Neutrophil (primary cell): ENCODE measurements around the gene CCBE1.

Source experiments
- H3K27ac ChIP-seq: fragments of 200-600 bp; sonication (generic); 2 replicates; pipeline ENCODE4 v1.5.1; 2016; ENCODE audit warnings: mild to moderate bottlenecking, moderate library complexity
- H3K27me3 ChIP-seq: fragments of 200-600 bp; sonication (generic); 2 replicates; pipeline ENCODE4 v1.6.0; 2016; ENCODE audit warnings: mild to moderate bottlenecking
- H3K36me3 ChIP-seq: fragments of 200-600 bp; sonication (generic); 2 replicates; pipeline ENCODE4 v1.5.1; 2017
- H3K4me1 ChIP-seq, 2 experiments: fragments of 200-600 bp in 1 of 2; sonication (generic) in 1 of 2; 1 replicate in 1 of 2; 2 replicates in 1 of 2; pipeline versions ENCODE4 v1.5.1 to v1.6.1; 2013 to 2016; ENCODE audit warnings: low read depth in 1 of 2, low read length in 1 of 2, mild to moderate bottlenecking in 1 of 2, moderate library complexity in 1 of 2; ENCODE audit not compliant: control insufficient read depth in 1 of 2, insufficient read depth in 1 of 2
- H3K4me3 ChIP-seq, 2 experiments: fragments of 200-600 bp in 1 of 2; sonication (generic) in 1 of 2; 1 replicate in 1 of 2; 2 replicates in 1 of 2; pipeline ENCODE4 v1.5.1; 2013 to 2016; ENCODE audit warnings: low read depth in 1 of 2, low read length in 1 of 2, mild to moderate bottlenecking in 1 of 2, moderate library complexity in 1 of 2
- H3K9me3 ChIP-seq: fragments of 200-600 bp; sonication (generic); 2 replicates; pipeline ENCODE4 v1.5.1; 2016
- TF ChIP-seq, protein P1 (sequence below): fragments of 200-600 bp; sonication (generic); IDR thresholded peaks from 2 replicates; pipeline ENCODE4 v1.5.1; 2016; ENCODE audit warnings: antibody characterized with exemption

The CCBE1 gene

DNA sequence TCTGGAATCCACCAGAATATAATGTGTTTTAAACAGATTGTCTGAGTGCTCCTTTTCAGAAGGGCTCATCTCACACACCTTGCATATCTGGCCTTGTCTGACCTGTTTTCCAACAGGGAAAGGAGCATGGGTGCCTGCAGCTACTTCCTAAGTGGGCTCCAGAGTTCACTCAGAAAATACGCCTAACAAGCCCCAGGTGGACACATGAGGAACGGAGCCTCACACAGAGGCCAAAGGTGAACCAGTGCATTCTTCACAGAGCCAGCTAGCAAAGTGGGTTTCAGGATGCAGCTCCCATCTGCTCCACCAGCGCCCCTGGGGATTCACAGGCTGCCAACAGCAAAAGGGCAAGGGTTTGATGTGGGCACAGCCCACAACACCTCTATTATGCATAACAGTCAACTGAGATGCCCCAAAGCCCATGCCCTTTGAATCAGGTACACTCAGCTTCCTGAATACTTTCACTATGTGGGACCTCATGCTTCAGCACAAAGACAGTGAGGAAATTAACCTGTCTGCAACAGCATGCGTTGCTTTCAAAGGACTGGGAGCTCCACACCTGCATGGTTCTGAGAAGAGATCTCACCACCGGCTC is 86.6 kb downstream of the CCBE1 start:
- Histone ChIP-seq H3K36me3 (no peaks in the 10 kb centered on the region), H3K4me1 (no peaks in the 10 kb centered on the region), H3K9me3 (no peaks in the 10 kb centered on the region), H3K27me3 (no peaks in the 10 kb centered on the region), H3K27ac (no peak overlapping the region), H3K4me3 (no peak overlapping the region)
- TF ChIP-seq, protein P1, sequence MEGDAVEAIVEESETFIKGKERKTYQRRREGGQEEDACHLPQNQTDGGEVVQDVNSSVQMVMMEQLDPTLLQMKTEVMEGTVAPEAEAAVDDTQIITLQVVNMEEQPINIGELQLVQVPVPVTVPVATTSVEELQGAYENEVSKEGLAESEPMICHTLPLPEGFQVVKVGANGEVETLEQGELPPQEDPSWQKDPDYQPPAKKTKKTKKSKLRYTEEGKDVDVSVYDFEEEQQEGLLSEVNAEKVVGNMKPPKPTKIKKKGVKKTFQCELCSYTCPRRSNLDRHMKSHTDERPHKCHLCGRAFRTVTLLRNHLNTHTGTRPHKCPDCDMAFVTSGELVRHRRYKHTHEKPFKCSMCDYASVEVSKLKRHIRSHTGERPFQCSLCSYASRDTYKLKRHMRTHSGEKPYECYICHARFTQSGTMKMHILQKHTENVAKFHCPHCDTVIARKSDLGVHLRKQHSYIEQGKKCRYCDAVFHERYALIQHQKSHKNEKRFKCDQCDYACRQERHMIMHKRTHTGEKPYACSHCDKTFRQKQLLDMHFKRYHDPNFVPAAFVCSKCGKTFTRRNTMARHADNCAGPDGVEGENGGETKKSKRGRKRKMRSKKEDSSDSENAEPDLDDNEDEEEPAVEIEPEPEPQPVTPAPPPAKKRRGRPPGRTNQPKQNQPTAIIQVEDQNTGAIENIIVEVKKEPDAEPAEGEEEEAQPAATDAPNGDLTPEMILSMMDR = no peak

DNA sequence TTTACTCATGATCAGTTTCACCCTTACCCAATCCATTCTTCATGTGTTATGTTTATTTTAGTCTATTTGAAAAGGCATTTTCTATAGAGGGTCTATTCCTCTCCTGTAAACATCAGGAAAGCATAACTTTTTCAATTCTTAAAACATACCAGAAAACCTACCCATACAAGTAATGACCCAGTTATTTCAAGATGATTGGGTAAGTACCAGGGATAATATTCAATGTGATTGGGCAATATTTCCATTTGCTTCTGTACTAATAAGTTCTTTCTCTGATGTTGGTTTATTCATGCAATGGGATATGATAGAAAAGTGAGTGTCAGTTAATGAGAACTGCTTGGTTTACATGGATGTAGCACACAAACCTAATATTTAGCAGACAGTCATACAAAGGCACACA is 87.6 kb downstream of the CCBE1 start:
- no peak overlapping the region for H3K4me3 ChIP-seq
- no peaks in the 10 kb centered on the region for H3K4me1 ChIP-seq
- TF ChIP-seq, protein P1 = no peak
- H3K9me3 ChIP-seq = no peaks in the 10 kb centered on the region
- no peak overlapping the region for H3K27ac ChIP-seq
- no peaks in the 10 kb centered on the region for H3K36me3 ChIP-seq
- H3K27me3 ChIP-seq = no peaks in the 10 kb centered on the region

DNA sequence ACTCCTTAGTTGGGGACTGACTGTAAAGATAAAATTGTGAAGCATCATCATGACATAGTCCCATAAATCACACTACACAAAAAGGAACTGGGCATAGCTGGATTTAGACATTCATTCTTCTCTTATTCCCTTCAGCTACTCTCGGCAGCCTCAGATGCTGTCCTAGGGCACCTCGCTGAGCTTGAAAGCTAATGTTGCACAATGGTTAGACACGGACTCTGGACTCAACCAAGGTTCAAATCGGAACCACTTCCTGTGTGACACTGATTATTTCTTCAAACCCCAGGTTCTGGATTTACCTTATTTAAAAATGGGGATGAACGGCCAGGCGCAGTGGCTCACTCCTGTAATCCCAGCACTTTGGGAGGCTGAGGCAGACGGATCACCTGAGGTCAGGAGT is 89.8 kb downstream of the CCBE1 start:
- no peaks in the 10 kb centered on the region for H3K36me3 ChIP-seq
- H3K27ac ChIP-seq = no peak overlapping the region
- no peaks in the 10 kb centered on the region for H3K27me3 ChIP-seq
- TF ChIP-seq, protein P1 = no peak
- no peaks in the 10 kb centered on the region for H3K4me1 ChIP-seq
- no peaks in the 10 kb centered on the region for H3K9me3 ChIP-seq
- no peak overlapping the region for H3K4me3 ChIP-seq

DNA sequence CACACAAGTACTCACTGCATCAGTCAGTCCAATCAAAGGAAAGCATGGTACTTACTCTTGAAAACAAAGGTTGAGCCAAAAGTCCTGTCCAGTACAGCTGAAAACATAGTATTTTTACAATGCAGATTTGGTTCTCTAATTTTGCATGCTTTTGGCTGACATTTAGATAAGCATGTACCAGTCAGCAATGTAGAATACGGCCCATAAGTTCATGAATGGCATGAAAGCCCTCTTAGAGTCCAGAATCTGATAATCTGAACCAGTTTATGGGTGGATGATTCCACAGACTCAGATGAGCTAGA is 90.2 kb downstream of the CCBE1 start:
- no peaks in the 10 kb centered on the region for H3K9me3 ChIP-seq
- H3K36me3 ChIP-seq = no peaks in the 10 kb centered on the region
- no peak overlapping the region for H3K27ac ChIP-seq
- no peak overlapping the region for H3K4me3 ChIP-seq
- H3K4me1 ChIP-seq = no peaks in the 10 kb centered on the region
- no peaks in the 10 kb centered on the region for H3K27me3 ChIP-seq
- TF ChIP-seq, protein P1 = no peak

DNA sequence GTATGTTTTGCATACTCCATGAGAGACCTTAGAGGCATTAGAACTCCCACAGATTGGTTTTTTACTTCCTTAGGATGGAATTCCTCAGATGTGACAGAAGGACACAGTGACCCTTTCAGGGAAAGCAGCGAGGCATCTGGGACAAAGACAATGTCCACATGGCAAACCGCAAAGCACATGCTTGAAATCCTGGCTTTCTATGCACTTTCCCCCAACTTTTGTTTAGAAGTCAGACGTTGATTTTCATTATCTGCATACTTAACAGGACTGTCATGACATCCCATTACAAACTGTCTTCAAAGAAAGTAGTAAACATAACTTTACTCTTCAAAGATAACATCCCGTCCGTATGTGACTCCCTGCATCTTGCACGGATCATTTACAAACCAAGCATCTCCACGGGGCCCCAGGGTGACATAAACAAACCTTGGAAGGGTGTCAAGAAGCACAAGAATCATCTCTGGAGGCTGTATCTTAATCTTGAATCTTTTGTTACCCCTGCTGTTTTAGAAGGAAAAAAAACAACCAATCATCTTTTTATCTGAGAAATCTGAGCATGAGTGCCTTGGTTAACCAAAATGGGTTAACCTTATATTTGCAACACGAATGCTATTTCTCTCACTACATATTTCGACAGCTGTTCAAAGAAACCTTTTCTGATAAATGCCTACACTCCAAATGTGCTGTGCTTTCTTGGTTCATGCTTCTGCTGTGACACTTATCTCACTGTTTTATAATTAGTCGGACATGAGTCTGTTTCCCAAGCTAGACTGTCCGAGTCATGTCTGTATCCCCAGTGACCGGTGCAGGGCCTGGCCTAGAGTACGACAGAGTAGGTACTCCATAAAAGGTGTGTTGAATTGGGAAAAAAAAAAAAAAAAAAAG is 90.8 kb downstream of the CCBE1 start:
- no peaks in the 10 kb centered on the region for H3K9me3 ChIP-seq
- TF ChIP-seq, protein P1 = no peak
- no peak overlapping the region for H3K27ac ChIP-seq
- no peaks in the 10 kb centered on the region for H3K36me3 ChIP-seq
- no peaks in the 10 kb centered on the region for H3K27me3 ChIP-seq
- H3K4me3 ChIP-seq = no peak overlapping the region
- H3K4me1 ChIP-seq = no peaks in the 10 kb centered on the region
